Mucosa of rectum (tissue), 2 donors: ENCODE data around the gene ALDOC.
A peak's percentile ranks its signal among the peaks of the same experiment; 100 is the strongest.

ENCODE experiments used
- H3K27ac ChIP-seq, 2 donors: one replicate each; pipeline ENCODE4 v1.7.0; 2013; ENCODE audit warnings: inconsistent platforms in 2 of 2, low read depth in 2 of 2, low read length in 2 of 2
- H3K27me3 ChIP-seq, 2 donors: one replicate each; pipeline ENCODE4 v1.7.0; 2013; ENCODE audit warnings: low read length in 2 of 2; ENCODE audit not compliant: control insufficient read depth in 2 of 2, insufficient read depth in 2 of 2
- H3K36me3 ChIP-seq, 2 donors: one replicate each; pipeline ENCODE4 v1.7.0; 2013; ENCODE audit warnings: low read length in 2 of 2; ENCODE audit not compliant: control insufficient read depth in 2 of 2, insufficient read depth in 2 of 2
- H3K4me1 ChIP-seq, 2 donors: one replicate each; pipeline ENCODE4 v1.7.0; 2013; ENCODE audit warnings: low read length in 2 of 2, mild to moderate bottlenecking in 1 of 2; ENCODE audit not compliant: control insufficient read depth in 2 of 2, insufficient read depth in 2 of 2
- H3K4me3 ChIP-seq, 2 donors: one replicate each; pipeline ENCODE4 v1.7.0; 2013; ENCODE audit warnings: low read length in 2 of 2
- H3K9ac ChIP-seq, 2 donors: one replicate each; pipeline ENCODE4 v1.7.0; 2013; ENCODE audit warnings: low read length in 2 of 2, low read depth in 1 of 2, mild to moderate bottlenecking in 1 of 2
- H3K9me3 ChIP-seq, 2 donors: one replicate each; pipeline ENCODE4 v1.7.0; 2013; ENCODE audit warnings: low read length in 2 of 2; ENCODE audit not compliant: control insufficient read depth in 2 of 2
- donor health status: healthy.
- donor health status: Normal muscosa, but diverticular disease.

The ALDOC gene

DNA sequence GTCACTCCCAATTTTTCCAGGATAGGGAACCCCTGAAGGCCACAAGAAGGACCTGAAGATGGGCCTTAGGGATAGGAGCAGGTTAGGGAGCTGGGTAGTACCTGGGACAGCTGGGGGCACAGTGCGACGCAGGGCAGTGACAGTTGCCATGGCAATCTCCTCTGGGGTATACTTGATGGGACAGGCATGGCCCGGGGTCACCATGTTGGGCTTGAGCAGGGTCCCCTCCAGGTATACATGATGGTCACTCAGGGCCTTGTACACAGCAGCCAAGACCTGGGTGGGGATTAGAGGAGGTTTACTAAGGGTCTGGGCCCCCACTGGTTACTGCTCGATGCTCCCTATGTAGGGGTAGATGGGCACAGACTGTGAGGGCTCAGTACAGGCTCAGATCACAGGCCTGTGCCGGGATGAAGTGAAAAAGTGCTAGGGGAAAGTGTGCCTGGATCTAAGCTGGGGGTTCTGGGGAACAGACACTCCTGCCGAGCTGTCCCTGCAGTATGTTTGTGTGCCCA, 2.7 kb downstream of the ALDOC start:
- Histone ChIP-seq H3K27me3 (no peaks in the 10 kb centered on the region), H3K9ac (no peak overlapping the region)

DNA sequence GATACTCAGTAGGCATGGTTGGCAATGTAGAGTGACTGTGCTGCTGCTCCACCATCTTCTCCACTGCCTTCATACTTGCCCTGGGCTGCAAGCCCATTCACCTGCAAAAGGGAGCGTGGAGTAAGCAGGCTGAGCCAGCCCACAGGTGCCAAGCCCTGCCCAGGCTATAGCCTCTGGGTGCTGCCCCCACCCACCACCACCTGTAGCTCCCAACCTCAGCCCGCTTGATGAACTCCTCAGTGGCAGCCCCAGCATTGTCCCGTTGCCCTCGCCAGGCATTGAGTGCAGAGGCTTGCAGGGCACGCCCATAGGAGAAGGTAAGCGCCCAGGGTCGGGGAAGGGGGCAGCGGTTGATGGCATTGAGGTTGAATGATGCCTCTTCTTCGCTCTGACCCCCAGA, 3.2 kb downstream of the ALDOC start:
- Histone ChIP-seq H3K27me3 (no peaks in the 10 kb centered on the region), H3K4me3 (no peak overlapping the region), H3K4me1 (peaks cover 20 to 22% of the 10 kb centered on the region in 2 donors), H3K27ac (no peak overlapping the region), H3K36me3 (peaks cover 0 to 4% of the 10 kb centered on the region in 2 donors), H3K9me3 (no peaks in the 10 kb centered on the region), H3K9ac (no peak overlapping the region)

More for the DNA sequence above, 2.7 kb downstream of the ALDOC start:
- no peaks in the 10 kb centered on the region for H3K9me3 ChIP-seq
- H3K36me3 ChIP-seq: peaks cover under 1 to 4% of the 10 kb centered on the region in 2 donors
- H3K27ac ChIP-seq: no peak overlapping the region
- no peak overlapping the region for H3K4me3 ChIP-seq
- H3K4me1 ChIP-seq: peaks cover 20 to 22% of the 10 kb centered on the region in 2 donors

DNA sequence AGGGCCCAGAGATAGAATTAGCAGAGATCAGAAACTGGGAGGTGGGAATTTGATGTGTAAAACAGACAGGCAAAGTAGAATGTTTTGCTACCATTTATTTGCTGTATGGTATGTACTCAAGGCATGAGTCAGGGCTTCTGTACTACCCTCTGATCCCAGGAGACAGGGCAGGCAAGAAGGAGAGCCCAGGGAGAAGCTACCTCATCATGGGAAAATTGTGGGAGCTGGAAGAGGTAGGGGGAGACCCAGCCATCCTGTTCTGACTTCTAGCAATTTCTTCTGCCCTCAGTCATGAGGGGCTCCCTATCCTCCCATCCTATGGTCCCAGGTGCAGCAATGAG, 3.7 kb downstream of the ALDOC start:
- H3K27ac ChIP-seq: no peak overlapping the region
- H3K9ac ChIP-seq: no peak overlapping the region
- H3K36me3 ChIP-seq: no peaks in the 10 kb centered on the region
- H3K9me3 ChIP-seq: no peaks in the 10 kb centered on the region
- no peak overlapping the region for H3K4me3 ChIP-seq
- H3K4me1 ChIP-seq: peaks cover 20 to 22% of the 10 kb centered on the region in 2 donors
- H3K27me3 ChIP-seq: no peaks in the 10 kb centered on the region

DNA sequence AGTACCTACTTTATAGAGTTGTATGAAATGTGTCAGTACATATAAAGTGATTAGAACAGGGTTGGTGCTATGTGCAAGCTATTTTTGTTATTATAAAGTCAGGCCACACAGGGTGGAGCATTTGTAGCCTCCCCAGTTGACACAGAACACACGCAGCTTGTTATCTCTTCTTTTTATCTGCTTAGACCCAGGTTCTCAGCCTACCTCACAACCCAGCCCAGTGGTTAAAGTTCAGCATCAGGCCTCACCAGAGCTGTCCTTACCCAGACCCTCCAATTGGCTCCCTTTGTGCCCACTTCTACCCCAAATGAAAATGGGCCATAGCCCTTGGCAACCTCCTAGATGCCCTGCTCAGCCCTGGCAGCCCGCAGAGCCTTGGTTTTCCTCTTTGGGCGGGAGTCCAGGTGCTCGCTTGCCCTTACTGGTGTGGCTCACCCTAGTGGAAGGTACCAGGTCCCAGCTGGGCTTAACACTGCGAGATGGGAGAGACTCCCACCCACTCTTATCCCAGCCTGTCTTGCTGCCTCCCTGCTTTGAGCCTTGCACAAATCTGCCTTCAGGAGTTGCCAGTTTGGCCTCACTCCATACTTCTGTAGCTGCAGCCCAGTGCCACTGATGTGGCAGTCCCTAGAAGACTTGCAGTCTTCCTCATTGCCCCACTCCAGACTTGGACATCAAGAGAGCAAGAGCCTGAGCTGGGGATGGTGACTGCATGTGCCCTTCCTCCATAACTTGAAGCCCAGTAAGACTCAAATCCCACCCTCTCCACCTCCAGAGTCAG, 4.2 kb downstream of the ALDOC start:
- H3K36me3 ChIP-seq: no peaks in the 10 kb centered on the region
- peak overlapping the region in 1 of 2 donors; percentile 95 for H3K9ac ChIP-seq
- peak overlapping the region; percentile 81 to 83 for H3K27ac ChIP-seq
- peak overlapping the region in 1 of 2 donors; percentile 85 for H3K4me3 ChIP-seq
- H3K27me3 ChIP-seq: no peaks in the 10 kb centered on the region
- no peaks in the 10 kb centered on the region for H3K9me3 ChIP-seq
- peaks cover 20 to 22% of the 10 kb centered on the region in 2 donors for H3K4me1 ChIP-seq

DNA sequence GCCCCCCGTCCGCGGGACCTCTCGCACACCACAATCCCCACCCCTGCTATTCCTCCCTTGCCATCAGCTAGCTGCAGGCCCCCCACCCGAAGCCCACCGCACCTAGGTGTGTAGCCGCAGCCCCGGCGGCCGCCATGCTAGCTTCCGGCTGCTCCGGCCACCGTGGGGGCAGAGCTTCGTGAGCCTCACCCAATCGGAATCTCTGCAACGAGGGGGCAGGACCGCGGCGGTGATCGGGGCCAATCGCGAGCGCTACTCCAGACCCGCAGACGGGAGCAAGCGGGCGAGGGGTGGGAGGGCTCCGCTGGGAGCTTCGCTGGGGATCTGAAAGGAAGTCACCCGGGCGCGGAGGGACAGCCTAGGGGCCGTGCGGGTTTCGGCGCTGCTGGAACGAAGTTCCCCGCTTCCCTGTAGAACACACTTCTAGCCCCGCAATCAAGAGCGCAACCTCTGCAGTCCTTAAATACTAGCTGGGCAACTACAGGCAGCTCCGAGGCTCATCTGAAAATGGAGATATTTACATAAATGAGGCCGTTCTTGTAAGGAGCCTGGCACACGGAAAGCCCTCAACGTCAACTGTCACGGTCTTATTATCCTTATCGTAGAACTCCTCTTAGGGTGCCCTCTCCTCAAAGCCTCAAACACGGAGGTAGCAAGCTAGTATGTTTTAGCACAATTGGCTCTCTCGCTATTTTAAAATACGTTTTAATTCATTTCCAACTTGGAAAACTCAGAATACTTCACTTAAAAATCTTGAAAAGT, 5.2 kb downstream of the ALDOC start, which contains the start of gene PIGS:
TSS of gene PIGS (minus strand) at position 164 of the 762 bp plus-strand sequence. CDS start at position 136, 28 bp downstream.
- H3K27ac ChIP-seq: peak within 1 kb of the TSS; percentile 81 to 83
- no peaks in the 10 kb centered on the region for H3K27me3 ChIP-seq
- peak within 1 kb of the TSS; percentile 85 to 96 for H3K4me3 ChIP-seq
- peaks cover 0 to 6% of the 10 kb centered on the region in 2 donors for H3K36me3 ChIP-seq
- H3K9ac ChIP-seq: peak within 1 kb of the TSS; percentile 84 to 95
- no peaks in the 10 kb centered on the region for H3K9me3 ChIP-seq
- H3K4me1 ChIP-seq: peaks cover 13 to 22% of the 10 kb centered on the region in 2 donors

DNA sequence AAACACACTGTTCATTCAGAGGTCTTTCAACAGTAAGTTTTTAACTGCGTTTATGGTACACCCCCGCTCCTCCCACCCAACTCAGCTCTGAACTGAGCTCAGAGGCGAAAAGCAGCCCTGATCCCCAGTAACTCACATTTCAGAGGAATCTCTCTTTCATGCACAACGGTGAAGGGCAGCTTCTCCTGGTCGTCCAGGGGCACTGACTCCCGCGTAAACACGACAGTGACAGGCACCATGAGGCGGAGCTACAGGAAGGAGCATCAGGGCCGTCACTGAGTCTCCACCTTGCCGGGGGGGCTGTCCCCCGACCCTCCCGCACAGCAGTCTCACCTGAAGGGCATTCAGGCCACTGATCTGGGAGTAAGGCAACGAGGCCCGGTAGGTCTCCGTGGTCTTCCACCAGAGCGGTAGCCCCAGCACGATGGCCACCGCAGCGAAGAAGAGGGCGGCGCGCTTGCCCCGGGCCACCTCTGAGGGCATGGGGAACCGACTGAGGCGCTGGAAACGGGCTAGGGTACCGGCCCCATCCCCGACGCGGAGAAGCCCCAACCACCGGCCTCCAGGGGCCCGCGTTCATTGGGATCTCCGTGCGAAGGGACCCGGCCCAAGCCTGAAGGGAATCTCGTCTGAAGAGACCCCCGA, 5.9 kb downstream of the ALDOC start:
- H3K9me3 ChIP-seq: no peaks in the 10 kb centered on the region
- peak overlapping the region; percentile 85 to 96 for H3K4me3 ChIP-seq
- peak overlapping the region; percentile 84 to 95 for H3K9ac ChIP-seq
- peaks cover 13 to 22% of the 10 kb centered on the region in 2 donors for H3K4me1 ChIP-seq
- peaks cover 0 to 7% of the 10 kb centered on the region in 2 donors for H3K36me3 ChIP-seq
- peak overlapping the region; percentile 81 to 83 for H3K27ac ChIP-seq
- no peaks in the 10 kb centered on the region for H3K27me3 ChIP-seq

DNA sequence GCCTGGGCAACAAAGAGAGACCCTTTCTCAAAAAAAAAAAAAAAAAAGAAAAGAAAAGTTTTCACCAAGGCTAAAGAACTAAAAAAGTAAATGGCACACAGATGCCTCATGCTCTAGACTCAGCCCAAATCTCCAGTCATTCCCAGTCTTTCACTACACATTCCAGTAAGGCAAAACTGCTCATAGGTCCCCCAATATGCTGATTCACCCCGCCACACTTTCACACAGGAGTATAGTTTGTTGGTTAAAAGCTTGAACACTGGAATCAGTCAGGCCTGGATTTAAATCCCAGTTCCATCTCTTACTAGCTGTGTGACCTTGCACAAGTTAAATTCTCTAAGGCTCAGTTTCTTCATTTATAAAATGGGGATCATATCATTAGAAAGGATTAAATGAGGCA, 7.2 kb downstream of the ALDOC start:
- H3K36me3 ChIP-seq: peaks cover 0 to 7% of the 10 kb centered on the region in 2 donors
- H3K27ac ChIP-seq: no peak overlapping the region
- no peaks in the 10 kb centered on the region for H3K9me3 ChIP-seq
- no peaks in the 10 kb centered on the region for H3K27me3 ChIP-seq
- H3K4me3 ChIP-seq: no peak overlapping the region
- no peak overlapping the region for H3K9ac ChIP-seq
- peaks cover 13 to 22% of the 10 kb centered on the region in 2 donors for H3K4me1 ChIP-seq

DNA sequence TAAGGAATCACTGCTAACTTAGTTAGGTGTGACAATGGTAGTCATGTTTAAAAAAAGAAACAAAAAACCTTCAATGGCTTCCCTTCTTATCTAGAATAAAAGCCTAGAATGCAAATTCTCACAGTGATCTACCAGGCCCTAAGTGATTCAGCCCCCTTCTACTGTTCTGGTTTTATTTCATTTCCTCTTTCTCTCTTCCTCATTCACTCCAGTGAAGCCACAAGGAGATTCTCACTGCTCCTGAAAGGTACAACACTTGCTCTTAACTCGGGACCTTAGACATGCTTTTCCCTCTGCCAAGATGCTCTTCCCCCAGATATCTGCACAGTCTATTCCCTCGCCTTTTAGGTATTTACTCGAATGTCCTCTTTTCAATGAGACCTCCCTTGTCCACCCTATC, 9.1 kb downstream of the ALDOC start:
- Histone ChIP-seq H3K27ac (no peak overlapping the region), H3K4me1 (peaks cover 12 to 19% of the 10 kb centered on the region in 2 donors), H3K9me3 (no peaks in the 10 kb centered on the region), H3K4me3 (no peak overlapping the region), H3K9ac (no peak overlapping the region), H3K27me3 (no peaks in the 10 kb centered on the region), H3K36me3 (peaks cover 0 to 17% of the 10 kb centered on the region in 2 donors)

DNA sequence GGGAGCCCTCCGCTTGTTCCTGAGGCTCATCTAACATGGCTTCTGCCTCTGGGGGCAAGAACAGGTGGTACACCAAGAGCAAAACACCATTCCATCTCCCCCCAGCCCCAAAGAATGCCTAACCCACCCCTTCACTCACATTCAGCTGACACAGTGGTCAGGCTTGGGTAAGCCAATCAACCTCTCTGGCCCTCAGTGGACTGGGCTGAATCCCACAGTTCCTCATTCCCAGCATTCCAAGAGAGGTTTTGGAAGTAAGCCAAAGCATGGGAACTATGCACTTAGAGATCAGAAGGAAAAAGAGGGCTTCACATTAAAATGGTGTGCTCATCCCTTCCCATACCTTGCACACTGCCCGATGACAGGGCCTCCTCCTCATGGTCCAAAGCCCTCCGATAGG, 13.2 kb downstream of the ALDOC start:
- no peak overlapping the region for H3K4me3 ChIP-seq
- H3K4me1 ChIP-seq: no peaks in the 10 kb centered on the region
- no peak overlapping the region for H3K9ac ChIP-seq
- no peak overlapping the region for H3K27ac ChIP-seq
- H3K9me3 ChIP-seq: no peaks in the 10 kb centered on the region
- no peaks in the 10 kb centered on the region for H3K27me3 ChIP-seq
- H3K36me3 ChIP-seq: peaks cover 13 to 39% of the 10 kb centered on the region in 2 donors
